Thoracic aorta (tissue), 2 donors: ENCODE results near the gene EEA1. TPM values are rescaled to one million over a fixed set of nuclear protein-coding genes. Genes with fewer than 3 reads are reported as not detected.

Source experiments
- ATAC-seq: fragments of 150-250 bp; one replicate; pipeline ENCODE4 v1.8.0; 2017; ENCODE audit warnings: low read depth; ENCODE audit not compliant: insufficient number of reproducible peaks, low FRiP score
- DNase-seq: peaks from one replicate; pipeline ENCODE4 v3.0.0-alpha.2; 2020; ENCODE audit warnings: low spot score
- H3K27ac ChIP-seq, 2 donors: fragments of 200-600 bp; sonication (generic); 1 replicate in 1 of 2; 2 replicates in 1 of 2; pipeline ENCODE4 v1.5.1; 2016; ENCODE audit warnings: mild to moderate bottlenecking in 2 of 2, moderate library complexity in 2 of 2
- H3K27me3 ChIP-seq: fragments of 200-600 bp; sonication (generic); replicated peaks from 2 replicates; pipeline ENCODE4 v1.6.0; 2016; ENCODE audit warnings: mild to moderate bottlenecking; ENCODE audit not compliant: insufficient read depth
- H3K36me3 ChIP-seq: fragments of 200-600 bp; sonication (generic); one replicate; pipeline ENCODE4 v1.5.1; 2016
- H3K4me1 ChIP-seq, 2 donors: fragments of 200-600 bp; sonication (generic); 1 replicate in 1 of 2; 2 replicates in 1 of 2; pipeline versions ENCODE4 v1.5.1 to v1.6.0; 2016; ENCODE audit warnings: low read depth in 2 of 2, mild to moderate bottlenecking in 1 of 2; ENCODE audit not compliant: control insufficient read depth in 1 of 2
- H3K4me3 ChIP-seq: fragments of 200-600 bp; sonication (generic); 2 replicates; pipeline ENCODE4 v1.5.1; 2016; ENCODE audit warnings: mild to moderate bottlenecking
- H3K9me3 ChIP-seq: fragments of 200-600 bp; sonication (generic); 2 replicates; pipeline ENCODE4 v1.5.1; 2016
- CTCF ChIP-seq: fragments of 200-600 bp; sonication (generic); IDR thresholded peaks from one replicate; pipeline ENCODE4 v1.5.1; 2019; ENCODE audit warnings: antibody characterized with exemption
- total RNA-seq, 2 donors: library from RNA; depleted of rRNA; stranded (reverse); fragments of >200 nt; gene quantifications; one replicate each; pipeline versions ENCODE4 v1.1.0 to v1.2.3, GENCODE V29; 2016

Gene EEA1
- total RNA-seq, 2 donors from 2014 or later = 19.1 to 40.1 TPM

GRCh38 chr12:92861381-92861780 lies 67.7 kb downstream of the EEA1 start:
- Histone ChIP-seq H3K4me1 (no peaks in the 10 kb centered on the region), H3K9me3 (no peaks in the 10 kb centered on the region), H3K4me3 (no peak overlapping the region), H3K27ac (no peak overlapping the region), H3K27me3 (no peaks in the 10 kb centered on the region), H3K36me3 (no peaks in the 10 kb centered on the region)
- ATAC-seq = no peak
- no peak for TF ChIP-seq CTCF
- DNase-seq = no peak

GRCh38 chr12:92860521-92860920 lies 68.6 kb downstream of the EEA1 start:
- H3K27me3 ChIP-seq = no peaks in the 10 kb centered on the region
- H3K4me3 ChIP-seq = no peak overlapping the region
- no peaks in the 10 kb centered on the region for H3K9me3 ChIP-seq
- no peak overlapping the region for H3K27ac ChIP-seq
- no peaks in the 10 kb centered on the region for H3K4me1 ChIP-seq
- no peak for ATAC-seq
- no peaks in the 10 kb centered on the region for H3K36me3 ChIP-seq
- TF ChIP-seq CTCF = no peak
- no peak for DNase-seq

- Histone ChIP-seq H3K9me3 (no peaks in the 10 kb centered on the region), H3K27ac (no peak overlapping the region), H3K4me3 (no peak overlapping the region), H3K4me1 (no peaks in the 10 kb centered on the region), H3K27me3 (no peaks in the 10 kb centered on the region), H3K36me3 (no peaks in the 10 kb centered on the region)
- TF ChIP-seq CTCF = no peak
- no peak for DNase-seq
- no peak for ATAC-seq
Observed at GRCh38 chr12:92859650-92860386, 69.3 kb downstream of the EEA1 start.

GRCh38 chr12:92857818-92858217 lies 71.3 kb downstream of the EEA1 start:
- H3K27me3 ChIP-seq = no peaks in the 10 kb centered on the region
- no peaks in the 10 kb centered on the region for H3K4me1 ChIP-seq
- H3K4me3 ChIP-seq = no peak overlapping the region
- no peak overlapping the region for H3K27ac ChIP-seq
- H3K9me3 ChIP-seq = no peaks in the 10 kb centered on the region
- ATAC-seq = no peak
- no peak for DNase-seq
- no peaks in the 10 kb centered on the region for H3K36me3 ChIP-seq
- no peak for TF ChIP-seq CTCF

GRCh38 chr12:92854344-92854743 lies 74.8 kb downstream of the EEA1 start:
- TF ChIP-seq CTCF = no peak
- no peaks in the 10 kb centered on the region for H3K9me3 ChIP-seq
- DNase-seq (no peak), ATAC-seq (no peak)
- H3K4me3 ChIP-seq = no peak overlapping the region
- peaks cover 3 to 11% of the 10 kb centered on the region in 2 donors for H3K4me1 ChIP-seq
- no peaks in the 10 kb centered on the region for H3K36me3 ChIP-seq
- no peaks in the 10 kb centered on the region for H3K27me3 ChIP-seq
- no peak overlapping the region for H3K27ac ChIP-seq
